Osteoblast (primary cell): ENCODE data around the gene SLC2A2. TPM values are rescaled to one million over a fixed set of nuclear protein-coding genes. Genes with fewer than 3 reads are reported as not detected.

ENCODE experiments used
- DNase-seq: peaks from one replicate; pipeline ENCODE4 v3.0.0; 2011; ENCODE audit warnings: low spot score, mixed read lengths; ENCODE audit not compliant: insufficient read length; ENCODE audit errors: missing footprints
- H2AFZ ChIP-seq: 2 replicates; pipeline ENCODE4 v1.6.0; 2011; ENCODE audit warnings: mild to moderate bottlenecking, low read length
- H3K27ac ChIP-seq: 2 replicates; pipeline ENCODE4 v1.5.1; 2011; ENCODE audit warnings: mild to moderate bottlenecking, low read depth, low read length, moderate library complexity
- H3K27me3 ChIP-seq: 2 replicates; pipeline ENCODE4 v1.6.0; 2012; ENCODE audit warnings: mild to moderate bottlenecking, control low read depth, inconsistent platforms, low read length, moderate library complexity; ENCODE audit not compliant: insufficient read depth
- H3K36me3 ChIP-seq: 2 replicates; pipeline ENCODE4 v1.5.1; 2011; ENCODE audit warnings: mild to moderate bottlenecking, low read length, control low read depth, moderate library complexity; ENCODE audit not compliant: insufficient read depth
- H3K4me1 ChIP-seq: 2 replicates; pipeline ENCODE4 v1.5.1; 2011; ENCODE audit warnings: mild to moderate bottlenecking, low read length, control low read depth, moderate library complexity; ENCODE audit not compliant: insufficient read depth
- H3K4me2 ChIP-seq: 2 replicates; pipeline ENCODE4 v1.6.0; 2011; ENCODE audit warnings: mild to moderate bottlenecking, low read length; ENCODE audit not compliant: insufficient read depth
- H3K4me3 ChIP-seq: fragments of 200-600 bp; sonication (generic); 3 replicates; pipeline ENCODE4 v1.5.1; 2012; ENCODE audit warnings: mild to moderate bottlenecking, low read length, inconsistent platforms; ENCODE audit not compliant: insufficient read depth
- H3K79me2 ChIP-seq: 2 replicates; pipeline ENCODE4 v1.6.0; 2012; ENCODE audit warnings: mild to moderate bottlenecking, low read length, control low read depth, inconsistent platforms; ENCODE audit not compliant: insufficient read depth
- H3K9me3 ChIP-seq: 2 replicates; pipeline ENCODE4 v1.5.1; 2011; ENCODE audit warnings: low read depth, low read length, control low read depth
- H4K20me1 ChIP-seq: 2 replicates; pipeline ENCODE4 v1.6.0; 2012; ENCODE audit warnings: mild to moderate bottlenecking, low read length, control low read depth; ENCODE audit not compliant: insufficient read depth
- total RNA-seq: library from RNA; depleted of rRNA; stranded (reverse); fragments of >200 nt; gene quantifications from 2 replicates; pipeline ENCODE4 v1.2.3, GENCODE V29; 2012
- TF ChIP-seq, protein P1 (sequence below): IDR thresholded peaks from 2 replicates; pipeline ENCODE4 v1.5.1; 2011; ENCODE audit warnings: mild to moderate bottlenecking, low read depth, low read length, moderate library complexity; ENCODE audit errors: extremely low read depth

The SLC2A2 gene
- total RNA-seq, 1 donor, result not detected

DNA sequence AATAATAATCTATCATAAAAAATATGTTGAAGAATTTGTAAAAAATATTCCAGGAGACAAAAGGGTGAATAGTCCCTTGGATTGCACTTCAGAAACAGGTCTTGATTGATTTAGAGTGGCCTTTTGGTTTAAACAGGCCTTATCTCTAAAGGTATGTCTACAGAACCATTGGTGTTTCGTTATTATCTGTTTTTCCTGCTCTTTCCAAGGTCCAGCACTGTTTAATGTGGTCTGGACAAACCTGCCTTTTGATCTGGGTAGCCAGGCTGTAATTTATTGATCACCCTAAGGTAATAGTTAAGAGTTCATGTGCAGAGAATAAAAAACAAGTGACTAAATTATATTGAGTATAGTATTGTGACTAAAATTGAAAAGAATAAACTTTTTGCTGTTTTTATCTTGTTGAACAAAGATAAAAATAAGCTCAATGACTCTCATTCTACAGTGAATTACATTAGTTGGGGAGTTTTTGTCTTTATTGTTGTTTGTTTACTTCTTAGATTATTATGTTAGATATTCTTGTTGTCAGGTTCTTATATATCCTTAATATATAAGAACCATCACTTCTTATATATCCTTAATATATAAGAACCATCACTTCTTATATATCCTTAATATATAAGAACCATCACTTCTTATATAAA, 25.1 kb downstream of the SLC2A2 start:
- H3K4me2 ChIP-seq, result no peak overlapping the region
- no peaks in the 10 kb centered on the region for H3K36me3 ChIP-seq
- no peak overlapping the region for H3K4me3 ChIP-seq
- H3K79me2 ChIP-seq, result no peaks in the 10 kb centered on the region
- no peak overlapping the region for H2AFZ ChIP-seq
- H3K4me1 ChIP-seq, result peaks cover 43% of the 10 kb centered on the region
- no peaks in the 10 kb centered on the region for H4K20me1 ChIP-seq
- H3K27ac ChIP-seq, result no peak overlapping the region
- TF ChIP-seq, protein P1, sequence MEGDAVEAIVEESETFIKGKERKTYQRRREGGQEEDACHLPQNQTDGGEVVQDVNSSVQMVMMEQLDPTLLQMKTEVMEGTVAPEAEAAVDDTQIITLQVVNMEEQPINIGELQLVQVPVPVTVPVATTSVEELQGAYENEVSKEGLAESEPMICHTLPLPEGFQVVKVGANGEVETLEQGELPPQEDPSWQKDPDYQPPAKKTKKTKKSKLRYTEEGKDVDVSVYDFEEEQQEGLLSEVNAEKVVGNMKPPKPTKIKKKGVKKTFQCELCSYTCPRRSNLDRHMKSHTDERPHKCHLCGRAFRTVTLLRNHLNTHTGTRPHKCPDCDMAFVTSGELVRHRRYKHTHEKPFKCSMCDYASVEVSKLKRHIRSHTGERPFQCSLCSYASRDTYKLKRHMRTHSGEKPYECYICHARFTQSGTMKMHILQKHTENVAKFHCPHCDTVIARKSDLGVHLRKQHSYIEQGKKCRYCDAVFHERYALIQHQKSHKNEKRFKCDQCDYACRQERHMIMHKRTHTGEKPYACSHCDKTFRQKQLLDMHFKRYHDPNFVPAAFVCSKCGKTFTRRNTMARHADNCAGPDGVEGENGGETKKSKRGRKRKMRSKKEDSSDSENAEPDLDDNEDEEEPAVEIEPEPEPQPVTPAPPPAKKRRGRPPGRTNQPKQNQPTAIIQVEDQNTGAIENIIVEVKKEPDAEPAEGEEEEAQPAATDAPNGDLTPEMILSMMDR, result no peak
- DNase-seq, result no peak
- H3K27me3 ChIP-seq, result no peaks in the 10 kb centered on the region
- no peaks in the 10 kb centered on the region for H3K9me3 ChIP-seq

DNA sequence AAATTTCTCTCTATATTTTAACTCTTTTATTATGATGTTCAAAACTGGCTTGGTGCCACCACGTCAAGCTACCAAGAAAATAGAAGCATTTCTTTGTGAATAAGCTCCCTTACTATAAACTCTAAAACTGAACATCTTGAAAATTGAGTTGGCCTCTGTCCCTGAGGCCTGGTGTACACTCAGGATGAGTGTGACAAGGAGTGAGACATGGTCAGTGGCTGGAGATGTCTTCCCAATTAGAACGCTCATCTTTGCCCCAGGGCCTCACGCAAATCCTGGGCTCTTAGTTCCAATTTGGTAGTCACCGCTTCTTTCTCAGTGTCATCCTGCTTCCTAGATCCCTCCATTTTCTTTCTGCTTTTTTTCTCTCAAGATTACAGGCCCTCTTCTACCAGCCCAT, 26.2 kb downstream of the SLC2A2 start:
- H3K4me3 ChIP-seq, result no peak overlapping the region
- H3K9me3 ChIP-seq, result no peaks in the 10 kb centered on the region
- no peaks in the 10 kb centered on the region for H3K79me2 ChIP-seq
- peaks cover 39% of the 10 kb centered on the region for H3K4me1 ChIP-seq
- no peak overlapping the region for H2AFZ ChIP-seq
- TF ChIP-seq, protein P1, result no peak
- no peak overlapping the region for H3K27ac ChIP-seq
- no peaks in the 10 kb centered on the region for H3K27me3 ChIP-seq
- no peak for DNase-seq
- H3K4me2 ChIP-seq, result no peak overlapping the region
- H3K36me3 ChIP-seq, result no peaks in the 10 kb centered on the region
- H4K20me1 ChIP-seq, result no peaks in the 10 kb centered on the region

DNA sequence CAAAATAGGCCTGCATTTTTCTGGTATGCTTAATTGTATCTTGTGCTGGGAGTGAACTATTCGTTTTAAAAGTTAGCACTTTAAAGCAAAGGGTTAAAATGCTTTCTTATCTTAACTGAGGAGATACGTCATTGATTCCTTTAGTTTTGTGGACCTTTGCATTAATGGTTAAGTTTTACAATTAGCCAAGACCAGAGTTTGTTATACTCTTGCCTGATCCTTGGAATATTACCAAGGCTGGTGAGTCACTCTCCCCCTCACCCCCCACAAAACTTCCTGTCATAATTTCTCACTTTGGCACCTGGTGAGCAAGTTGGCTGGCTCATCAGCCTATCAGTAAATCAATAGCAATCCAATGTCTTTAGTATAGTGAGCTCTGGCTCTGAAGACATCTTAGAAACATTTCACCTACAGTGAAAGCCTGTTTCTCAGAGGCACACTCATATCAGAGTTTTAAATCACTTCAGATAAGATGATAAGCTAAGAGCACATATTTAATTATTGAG, 26.7 kb downstream of the SLC2A2 start:
- no peaks in the 10 kb centered on the region for H3K36me3 ChIP-seq
- TF ChIP-seq, protein P1, result no peak
- no peak for DNase-seq
- H3K4me2 ChIP-seq, result no peak overlapping the region
- H3K27ac ChIP-seq, result no peak overlapping the region
- H2AFZ ChIP-seq, result no peak overlapping the region
- H3K79me2 ChIP-seq, result no peaks in the 10 kb centered on the region
- no peaks in the 10 kb centered on the region for H4K20me1 ChIP-seq
- H3K27me3 ChIP-seq, result no peaks in the 10 kb centered on the region
- H3K4me1 ChIP-seq, result peaks cover 39% of the 10 kb centered on the region
- H3K4me3 ChIP-seq, result no peak overlapping the region
- no peaks in the 10 kb centered on the region for H3K9me3 ChIP-seq

DNA sequence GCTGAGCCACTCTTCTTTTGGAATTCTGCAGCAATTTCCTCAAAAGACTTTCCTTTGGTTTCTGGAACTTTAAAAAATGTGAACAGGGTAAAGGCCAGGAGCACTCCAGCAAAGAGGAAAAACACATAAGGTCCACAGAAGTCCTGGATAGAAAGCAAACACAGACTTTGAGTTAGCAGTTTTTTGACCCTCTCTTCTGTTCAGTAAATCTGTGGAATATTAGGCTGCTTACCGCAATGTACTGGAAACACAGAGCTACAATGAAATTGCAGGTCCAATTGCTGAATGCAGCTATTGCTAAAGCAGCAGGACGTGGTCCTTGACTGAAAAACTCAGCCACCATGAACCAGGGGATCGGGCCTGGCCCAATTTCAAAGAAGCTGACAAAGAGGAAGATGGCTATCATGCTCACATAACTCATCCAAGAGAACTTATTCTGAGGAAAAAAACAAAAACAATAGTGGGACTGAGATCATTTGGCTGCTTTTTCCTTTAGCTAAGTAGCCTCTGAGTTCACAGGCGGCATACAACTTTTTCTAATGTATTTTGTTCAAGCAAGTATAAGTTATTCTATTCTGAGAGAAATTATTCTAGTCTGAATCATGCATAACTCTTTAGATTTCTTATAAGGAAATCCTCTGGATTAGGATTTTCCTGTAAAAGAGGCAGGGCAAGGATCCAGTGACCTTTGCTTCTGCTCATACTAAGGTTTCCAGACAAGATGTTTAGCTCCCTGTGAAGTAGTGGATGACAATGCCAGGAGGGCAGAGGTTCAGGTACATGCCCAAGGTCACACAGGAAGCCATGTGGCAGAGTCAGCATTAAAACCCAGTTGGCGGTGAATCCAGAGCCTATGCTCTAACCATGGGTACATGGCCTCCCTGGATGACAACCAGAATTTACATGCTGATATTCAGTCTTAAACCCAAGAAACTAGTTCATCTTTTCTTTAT, 28.3 kb downstream of the SLC2A2 start:
- DNase-seq, result no peak
- H3K4me2 ChIP-seq, result peak overlapping the region; percentile 50
- no peaks in the 10 kb centered on the region for H3K79me2 ChIP-seq
- no peaks in the 10 kb centered on the region for H3K27me3 ChIP-seq
- no peaks in the 10 kb centered on the region for H3K36me3 ChIP-seq
- peak overlapping the region; percentile 41 for H3K27ac ChIP-seq
- peaks cover 39% of the 10 kb centered on the region for H3K4me1 ChIP-seq
- TF ChIP-seq, protein P1, result no peak
- H2AFZ ChIP-seq, result peak overlapping the region; percentile 83
- H3K9me3 ChIP-seq, result no peaks in the 10 kb centered on the region
- H4K20me1 ChIP-seq, result no peaks in the 10 kb centered on the region
- H3K4me3 ChIP-seq, result no peak overlapping the region
